Erythroblast (primary cell): ENCODE results near the gene ZNHIT1.

Experiments used
- GATA1 ChIP-seq: IDR thresholded peaks from 2 replicates; pipeline ENCODE4 v1.6.1; 2011; ENCODE audit warnings: low read depth, mild to moderate bottlenecking, control low read depth, low read length, moderate library complexity
- POLR2A ChIP-seq: IDR thresholded peaks from 2 replicates; pipeline ENCODE4 v1.6.1; 2011; ENCODE audit warnings: mild to moderate bottlenecking, low read length

- TF ChIP-seq POLR2A (no peak), GATA1 (no peak)
Observed at GRCh38 chr7:101237206-101238067, 19.5 kb downstream of the ZNHIT1 start, which contains the start of gene CLDN15.
